OCI-LY3 (cell line): ENCODE results near the gene SLC5A10.

Source experiments
- CTCF ChIP-seq: fragments of 200-600, 300-600 bp; sonication (generic); IDR thresholded peaks from 2 replicates; pipeline ENCODE4 v1.5.1; 2014; ENCODE audit warnings: antibody characterized with exemption, low read length, low read depth
- EZH2phosphoT487 ChIP-seq: fragments of 200-600 bp; shearing (Covaris generic); IDR thresholded peaks from 2 replicates; pipeline ENCODE4 v1.6.1; 2018; ENCODE audit warnings: antibody characterized with exemption, mixed run types, low read depth

GRCh38 chr17:19001907-19002590, 50.1 kb downstream of the SLC5A10 start:
- TF ChIP-seq CTCF: no peak
- no peak for TF ChIP-seq EZH2phosphoT487
